NCI-H526 (cell line): Measurements from ENCODE around the gene RPS6KA2.
A peak's percentile ranks its signal among the peaks of the same experiment; 100 is the strongest.
"Not testable (repeated sequence)": the region's sequence is repeated elsewhere in the genome, so short reads cannot be mapped to it uniquely, and the experiment has no call there.

Experiments
- DNase-seq, 2 experiments: peaks; one replicate each; lab custom pipeline; 2025; lab: John Stamatoyannopoulos, UW

The RPS6KA2 gene

DNA sequence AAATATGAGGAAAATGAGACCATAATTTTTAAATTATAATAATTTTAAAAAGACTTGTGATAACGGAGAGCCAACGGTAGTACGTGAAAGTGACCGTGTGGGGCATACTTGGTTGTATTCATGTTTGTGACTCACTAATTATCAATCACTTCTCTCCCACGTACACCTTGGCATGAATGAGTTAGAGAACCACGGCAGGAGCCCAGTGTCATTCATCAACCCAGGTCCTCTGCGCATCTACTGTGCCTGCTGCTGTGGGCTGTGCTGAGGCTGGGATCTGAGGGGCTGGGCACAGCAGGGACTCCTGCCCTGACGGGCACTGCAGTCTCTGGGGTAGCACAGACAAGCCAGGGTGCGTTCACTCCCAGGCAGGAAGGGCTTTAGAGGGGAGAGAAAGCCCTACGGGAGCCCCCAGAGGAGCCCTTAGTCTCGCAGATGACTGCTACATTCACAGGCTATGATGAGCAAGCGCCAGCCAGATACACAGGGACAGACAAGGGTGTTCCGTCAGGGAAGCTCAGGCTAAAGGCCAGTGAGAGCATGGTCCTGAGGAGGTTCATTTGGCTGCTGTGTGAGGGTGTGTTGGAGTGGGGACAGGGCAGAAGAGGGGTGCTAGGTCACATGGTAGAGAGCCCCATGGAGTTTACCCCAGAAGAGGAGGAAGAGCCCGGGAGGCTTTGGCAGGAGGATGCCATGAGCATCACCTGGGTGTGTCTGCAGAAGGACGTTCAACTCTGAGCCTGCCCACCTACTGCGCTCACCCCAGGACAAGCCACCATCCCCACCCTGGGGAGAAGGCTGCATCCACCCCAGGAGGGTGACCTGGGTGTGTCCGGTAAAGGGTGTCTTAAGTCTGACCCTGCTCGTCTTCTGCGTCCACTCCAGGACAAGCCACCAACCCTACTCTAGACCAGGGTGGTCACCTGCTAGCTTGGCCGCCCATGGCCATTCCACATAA, 8.2 kb upstream of the RPS6KA2 start:
- no peak for DNase-seq

DNA sequence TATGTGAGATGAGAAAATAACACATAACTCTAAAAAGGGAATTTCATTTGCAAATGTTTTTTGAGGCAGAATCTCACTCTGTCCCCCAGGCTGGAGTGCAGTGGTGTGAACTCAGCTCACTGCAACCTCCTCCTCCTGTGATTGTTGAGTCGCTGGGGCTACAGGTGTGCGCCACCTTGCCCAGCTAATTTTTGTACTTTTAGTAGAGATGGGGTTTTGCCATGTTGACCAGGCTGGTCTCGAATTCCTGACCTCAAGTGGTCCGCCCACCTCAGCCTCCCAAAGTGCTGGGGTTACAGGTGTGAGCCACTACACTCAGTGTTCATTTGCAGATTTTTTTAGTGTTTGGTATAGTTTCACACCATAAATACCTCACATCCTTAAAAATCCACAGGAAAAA, 7.5 kb upstream of the RPS6KA2 start:
- DNase-seq = not testable (repeated sequence)

DNA sequence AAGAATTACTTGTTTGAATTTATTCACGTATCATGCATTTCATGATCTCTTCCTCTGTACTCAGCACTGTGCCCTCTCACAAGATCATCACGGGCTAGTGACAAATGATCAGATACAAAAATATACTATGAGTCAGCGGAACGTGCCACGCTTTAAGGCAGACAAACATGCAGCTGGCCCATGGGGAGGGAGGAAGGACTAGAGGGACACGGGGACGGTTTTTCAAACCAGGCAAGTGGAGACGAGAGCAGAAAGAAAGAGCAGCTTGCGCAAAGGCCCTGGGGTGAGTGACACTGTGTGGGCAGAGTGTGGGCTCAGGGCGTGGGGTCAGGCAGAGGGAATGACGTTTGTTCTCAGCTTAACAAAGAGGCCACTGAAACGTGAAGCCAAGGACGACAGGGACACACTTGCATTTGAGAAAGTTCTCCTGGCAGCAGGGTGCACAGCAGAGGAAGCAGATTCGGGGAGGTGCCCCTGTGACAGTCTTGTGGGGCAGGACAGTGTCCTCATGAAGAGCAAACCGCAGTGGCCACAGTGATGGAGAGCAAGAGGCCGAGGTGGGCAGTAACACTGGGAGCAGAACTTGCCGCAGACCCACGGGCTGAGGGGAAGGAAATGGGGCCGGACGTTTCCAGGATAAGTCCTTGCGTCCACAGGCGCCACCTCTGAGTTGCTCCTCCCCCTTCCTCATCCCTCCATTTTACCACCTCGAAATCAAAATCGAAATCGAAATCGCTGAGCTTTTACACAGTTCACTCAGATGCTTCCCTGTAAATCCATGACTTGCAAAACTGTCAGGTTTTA, 6.9 kb upstream of the RPS6KA2 start:
- DNase-seq = no peak

DNA sequence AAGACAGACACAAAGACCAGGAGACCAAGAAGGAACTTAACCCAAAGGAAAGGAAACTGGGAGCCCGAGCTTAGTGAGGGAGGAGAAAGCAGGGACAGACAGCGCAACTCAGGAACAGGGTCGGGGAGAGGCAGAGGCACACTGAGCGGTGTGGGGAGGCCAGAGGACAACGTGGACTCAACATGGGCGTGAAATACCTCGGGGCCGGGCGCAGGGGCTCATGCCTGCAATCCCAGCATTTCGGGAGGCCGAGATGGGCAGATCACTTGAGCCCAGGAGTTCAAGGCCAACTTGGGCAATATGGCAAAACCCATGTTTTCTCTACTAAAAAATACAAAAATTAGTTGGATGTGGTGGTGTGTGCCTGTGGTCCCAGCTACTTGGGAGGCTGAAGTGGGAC, 5.7 kb upstream of the RPS6KA2 start:
- DNase-seq = no peak

DNA sequence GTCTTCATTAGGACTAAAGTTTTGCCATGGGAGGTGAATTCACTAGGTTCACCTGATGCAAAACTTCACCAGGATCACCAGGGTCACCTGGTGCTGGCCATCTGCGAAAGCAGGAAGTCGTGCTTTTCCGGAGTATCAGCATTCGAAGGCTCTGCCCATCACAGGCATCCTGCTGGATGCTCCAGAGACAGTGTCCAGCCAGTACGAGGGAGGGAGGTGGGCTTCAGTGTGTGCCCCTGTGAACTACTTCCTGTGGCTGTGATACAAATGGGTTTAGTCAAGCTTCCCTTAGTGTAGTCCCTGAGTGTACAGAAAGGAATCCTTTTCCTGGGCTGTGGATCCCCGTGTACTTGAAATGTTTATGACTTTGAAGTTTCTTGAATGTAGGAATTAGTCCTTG, 3.4 kb upstream of the RPS6KA2 start:
- DNase-seq = no peak

DNA sequence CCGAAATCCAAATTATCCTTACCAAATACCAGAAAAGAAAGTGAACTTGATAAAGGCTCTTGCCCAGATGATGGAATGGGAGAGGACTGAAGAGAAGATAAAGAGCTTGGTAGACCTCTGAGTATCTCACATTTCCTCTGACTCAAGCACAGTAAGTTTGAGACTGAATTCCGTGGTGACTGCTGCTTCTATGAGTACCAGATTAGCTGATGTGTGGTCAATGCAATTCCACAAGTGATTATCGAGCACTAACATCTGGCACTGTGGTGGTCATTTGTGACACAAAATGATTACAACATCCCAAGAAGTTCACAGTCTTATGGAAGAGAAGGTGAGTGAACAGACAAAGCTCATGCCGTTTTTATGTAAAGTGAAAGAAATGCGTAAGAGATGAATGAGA, 2.6 kb upstream of the RPS6KA2 start:
- DNase-seq = no peak

DNA sequence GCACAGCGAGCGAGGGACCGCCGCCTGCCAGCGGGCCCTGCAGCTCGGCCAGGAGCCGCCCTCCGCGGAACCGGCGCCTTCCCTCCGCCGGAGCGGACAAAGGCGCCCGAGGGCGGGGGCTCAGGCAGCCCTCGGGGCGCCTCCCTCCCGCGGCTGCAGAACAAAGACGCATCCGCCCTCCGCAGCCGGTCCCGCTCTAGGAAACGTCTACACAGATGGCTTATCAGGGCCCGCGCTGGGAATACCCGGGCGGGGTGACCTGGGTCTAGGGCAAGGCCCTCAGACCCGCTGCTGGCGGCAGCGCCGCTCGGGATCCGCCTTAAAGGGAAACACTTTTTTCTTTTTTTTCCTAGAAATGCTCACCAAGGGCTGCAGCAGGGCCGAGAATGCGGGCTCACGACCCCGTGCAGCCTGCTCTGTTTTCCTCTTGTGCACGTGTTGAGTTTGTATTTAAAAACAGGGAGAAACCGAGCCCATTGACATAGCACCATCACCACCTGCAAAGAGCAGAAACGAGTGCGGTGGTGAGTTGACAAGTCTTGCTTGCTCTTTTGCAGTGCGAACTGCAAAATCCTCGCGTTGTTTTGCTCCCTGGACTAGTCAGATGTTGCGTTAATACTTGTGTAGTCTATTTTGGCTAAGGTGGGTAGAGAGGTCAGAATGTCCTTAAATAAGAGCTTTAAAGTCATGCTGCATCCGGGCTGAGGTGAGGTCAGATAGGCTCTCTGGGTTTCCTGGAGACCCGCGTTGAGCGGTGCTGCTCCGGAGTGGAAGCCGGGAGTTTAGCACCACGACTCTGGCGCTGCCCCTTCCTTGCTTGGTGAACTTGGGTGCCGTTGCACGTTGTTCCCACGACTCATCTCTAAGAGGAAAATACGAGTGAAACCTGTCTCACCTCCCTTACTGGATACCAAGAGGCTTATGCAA, 1.1 kb upstream of the RPS6KA2 start:
- DNase-seq = peak; percentile 66 to 81

DNA sequence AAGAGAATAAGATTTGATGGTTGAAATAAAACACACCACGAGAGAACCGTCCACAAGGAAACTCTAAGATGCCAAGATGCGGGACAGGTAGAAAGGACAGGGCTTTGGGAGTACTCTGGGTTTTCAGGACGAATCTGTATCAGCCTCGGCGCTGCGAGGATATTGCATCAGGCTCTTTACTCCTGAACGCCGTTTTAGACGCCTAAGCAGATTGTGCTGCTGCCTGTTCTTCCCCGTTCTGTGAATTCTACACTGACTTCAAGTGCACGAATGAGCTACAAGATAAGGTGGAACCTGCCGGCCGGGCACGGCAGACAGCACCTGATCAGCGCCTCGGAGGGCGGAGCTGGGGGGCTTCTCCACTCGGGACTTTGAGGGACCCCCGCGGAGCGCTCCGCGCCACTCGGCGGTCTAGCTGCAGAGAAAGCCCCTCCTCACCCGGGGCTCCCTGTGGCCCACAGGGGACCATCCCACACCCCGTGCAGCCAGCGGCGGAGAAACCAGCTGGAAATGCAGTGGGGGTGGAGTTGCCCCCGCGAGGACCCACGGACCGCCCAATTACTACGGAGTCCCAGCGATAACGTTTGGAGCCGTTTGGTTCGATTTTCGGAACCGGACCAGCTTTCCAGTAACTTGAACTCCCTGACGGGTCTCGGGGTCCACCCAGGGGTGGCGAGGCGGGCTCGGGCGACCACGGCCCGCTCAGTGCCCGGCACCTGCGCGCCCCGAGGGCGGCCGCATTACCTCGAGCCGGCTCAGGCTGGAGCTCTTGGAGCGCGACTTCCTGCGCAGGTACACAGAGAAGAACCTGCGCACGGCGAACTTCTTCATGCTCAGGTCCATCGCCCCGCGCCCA, 646 bp downstream of the RPS6KA2 start:
- peak; percentile 54 to 88 for DNase-seq

DNA sequence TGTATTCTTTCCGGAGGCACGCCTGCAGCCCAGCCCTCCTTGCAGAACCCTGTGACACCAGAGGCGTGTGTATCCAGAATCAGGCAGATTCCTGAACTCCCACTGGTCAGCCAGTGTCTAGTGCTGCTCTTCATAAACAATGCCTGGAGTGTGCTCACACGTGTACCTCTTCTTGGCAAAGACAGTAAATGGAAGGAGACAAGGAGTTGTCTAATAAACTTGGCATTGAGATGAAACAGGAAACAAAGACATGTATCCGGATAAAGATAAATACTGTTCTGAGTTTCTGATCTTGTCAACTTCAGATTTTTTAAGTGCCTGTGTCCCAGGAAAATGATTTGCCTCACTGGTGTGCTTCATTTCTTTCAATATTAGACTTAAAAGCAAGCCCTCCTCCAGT, 1.7 kb downstream of the RPS6KA2 start:
- no peak for DNase-seq

DNA sequence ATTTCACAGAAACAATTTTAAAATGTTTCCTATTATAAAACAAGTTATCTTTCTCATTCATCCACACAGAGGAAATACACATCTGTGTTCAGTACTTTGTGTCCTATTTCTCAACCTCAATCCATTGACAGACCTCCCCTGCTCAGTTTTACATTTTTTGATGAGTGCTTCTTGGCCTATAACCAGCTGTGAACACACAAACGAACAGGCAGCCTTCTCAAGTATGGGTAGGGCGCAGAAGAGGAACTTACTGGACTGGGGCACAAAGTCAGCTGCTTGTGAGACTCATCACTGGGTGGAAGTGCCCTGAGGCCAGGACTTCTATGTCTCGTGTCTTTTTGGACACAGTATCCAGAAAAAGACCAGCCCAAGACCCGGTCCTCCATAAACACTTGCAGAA, 2.8 kb downstream of the RPS6KA2 start:
- no peak for DNase-seq

DNA sequence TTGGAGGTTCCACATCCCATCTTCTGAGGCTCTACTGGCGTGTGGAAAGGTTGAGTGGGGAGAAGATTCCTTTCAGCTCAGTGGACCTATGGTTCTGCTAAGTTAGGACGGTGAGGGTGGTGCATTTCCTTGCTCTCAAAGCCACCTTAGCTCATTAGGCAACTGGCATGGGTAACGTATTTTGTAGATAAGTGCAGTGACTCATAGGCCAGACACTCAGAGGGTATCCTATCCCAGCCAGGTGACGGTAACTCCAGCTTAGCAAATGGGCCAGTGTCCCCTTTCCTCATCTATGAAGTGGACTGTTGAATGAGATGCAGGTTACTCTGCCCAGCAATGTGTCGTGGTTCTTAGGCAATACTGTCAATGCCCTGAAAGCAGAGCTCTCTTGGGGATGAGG, 3.7 kb downstream of the RPS6KA2 start:
- DNase-seq = no peak

DNA sequence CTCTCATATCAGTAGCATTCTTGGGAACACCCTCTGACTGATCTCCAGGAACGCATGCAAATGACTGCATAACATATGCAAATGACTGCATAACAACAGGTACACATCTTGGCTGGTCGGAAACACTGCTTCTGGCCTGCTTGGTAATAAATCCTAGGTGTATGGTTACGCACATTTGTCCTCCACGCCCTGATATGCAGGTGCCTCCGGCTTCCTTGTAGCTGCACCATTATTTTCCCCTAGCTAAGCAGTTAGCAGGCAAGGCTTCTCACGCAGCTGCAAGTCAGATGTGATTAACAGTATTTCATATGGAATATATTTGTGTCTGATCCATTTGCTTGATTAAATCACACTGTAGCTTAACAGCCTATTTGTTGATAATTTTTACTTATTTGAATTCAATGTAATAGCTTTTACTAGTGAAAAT, 5.9 kb downstream of the RPS6KA2 start:
- DNase-seq = peak; percentile 97 to 99

DNA sequence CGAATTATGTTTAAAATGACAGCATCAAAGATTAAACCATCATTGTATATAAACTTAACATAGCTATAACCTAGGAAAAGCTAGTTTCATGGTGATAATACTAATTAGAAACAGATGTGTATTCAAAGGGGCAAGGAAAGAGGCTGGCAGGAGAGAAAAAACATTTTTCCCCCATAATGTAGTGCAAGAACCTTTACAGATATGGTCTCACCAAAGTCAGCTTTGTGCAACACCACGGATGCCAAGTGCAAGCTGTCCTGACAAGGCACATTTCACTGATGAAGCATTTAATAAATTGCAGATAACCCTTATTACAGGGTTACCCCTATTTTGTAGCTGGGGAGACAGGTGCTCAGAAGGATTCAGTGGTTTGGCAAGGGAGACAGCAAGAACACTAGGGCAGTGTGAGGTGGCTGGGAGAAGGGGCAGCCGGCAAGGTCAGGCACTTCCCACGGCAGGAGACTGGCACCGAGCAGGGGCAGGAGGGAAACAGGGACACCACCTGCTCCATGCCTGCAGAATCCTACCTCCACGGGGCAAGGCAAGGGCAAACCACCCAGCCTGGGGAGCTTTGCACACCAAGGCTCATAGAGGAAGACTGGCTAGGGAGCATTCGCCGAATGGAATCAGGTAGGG, 6.5 kb downstream of the RPS6KA2 start:
- no peak for DNase-seq

DNA sequence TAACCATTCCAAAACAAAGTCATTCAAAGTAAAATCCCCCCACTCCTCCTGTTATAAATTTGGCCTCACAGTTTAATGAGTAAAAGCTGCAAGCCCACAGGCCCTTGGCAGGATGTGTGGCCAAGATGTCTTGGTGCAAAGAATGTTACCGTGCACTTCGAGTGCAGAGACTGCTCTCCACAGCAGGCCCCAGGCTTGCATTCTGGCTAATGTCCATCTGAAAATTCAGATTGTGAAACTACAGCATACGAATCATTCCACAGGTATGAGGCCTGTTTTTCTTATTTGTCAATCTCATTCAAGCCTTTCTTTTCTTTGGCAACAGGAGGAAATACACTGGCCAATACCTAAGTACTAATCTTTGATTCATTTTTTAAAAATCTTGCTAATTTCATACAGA, 7.1 kb downstream of the RPS6KA2 start:
- no peak for DNase-seq

DNA sequence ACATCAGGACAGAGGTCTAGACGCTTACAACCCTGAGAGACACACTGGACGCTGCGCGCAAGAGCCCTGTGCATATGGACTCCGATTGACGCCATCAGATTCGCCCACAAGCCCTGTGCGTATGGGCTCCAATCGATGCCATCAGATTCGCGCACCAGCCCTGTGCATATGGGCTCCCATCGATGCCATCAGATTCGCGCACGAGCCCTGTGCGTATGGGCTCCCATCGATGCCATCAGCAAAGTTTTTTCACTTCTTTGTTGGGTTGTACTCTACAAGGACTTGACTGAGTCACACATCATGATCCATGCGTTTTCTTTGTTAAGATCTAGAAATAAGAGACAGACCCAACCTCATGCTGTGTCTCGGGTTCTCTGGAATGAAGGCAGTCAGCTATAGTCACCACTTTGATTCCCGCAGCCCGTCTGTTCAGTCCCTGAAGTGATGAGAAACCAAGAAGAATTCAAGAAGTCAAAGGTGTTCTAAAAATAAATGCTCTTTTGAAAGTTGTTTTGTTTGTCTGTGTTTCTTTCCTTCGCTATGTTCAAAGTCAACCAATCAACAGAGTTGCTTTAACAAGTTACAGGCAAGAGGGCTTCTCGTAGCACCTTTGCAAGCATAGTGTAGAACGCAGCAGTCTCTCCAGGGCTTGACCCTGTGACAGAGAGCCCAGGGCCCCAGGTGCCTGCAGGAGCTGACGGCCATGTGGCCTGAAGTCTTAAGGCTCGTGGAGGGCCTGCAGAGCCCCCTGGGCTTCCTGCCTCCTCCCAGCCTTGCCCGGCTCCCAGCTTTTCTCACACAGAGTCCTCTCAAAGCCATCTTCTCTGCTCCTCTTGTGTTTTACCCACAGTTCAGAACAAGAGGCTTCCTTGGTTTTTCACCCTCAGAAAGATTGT, 7.9 kb downstream of the RPS6KA2 start:
- no peak for DNase-seq

DNA sequence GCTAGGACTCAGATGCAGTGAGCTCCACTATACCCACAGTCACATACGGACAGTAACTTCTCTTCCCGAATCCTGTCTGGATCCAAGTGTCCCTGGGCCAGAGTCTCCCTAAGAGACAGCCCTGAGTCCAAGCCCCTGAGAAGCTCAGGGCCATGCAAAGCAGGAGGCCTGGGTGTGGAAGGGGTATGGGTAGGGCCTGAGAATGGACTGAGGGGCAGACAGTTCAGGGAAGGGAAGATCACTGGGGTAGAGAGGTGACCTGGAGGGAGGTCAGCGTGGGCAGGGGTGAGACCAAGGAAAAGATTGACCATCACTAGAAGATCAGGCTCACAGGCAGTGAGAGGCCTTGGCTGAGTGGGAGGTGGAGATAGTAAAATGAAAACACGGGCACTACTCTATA, 8.8 kb downstream of the RPS6KA2 start:
- DNase-seq = no peak

DNA sequence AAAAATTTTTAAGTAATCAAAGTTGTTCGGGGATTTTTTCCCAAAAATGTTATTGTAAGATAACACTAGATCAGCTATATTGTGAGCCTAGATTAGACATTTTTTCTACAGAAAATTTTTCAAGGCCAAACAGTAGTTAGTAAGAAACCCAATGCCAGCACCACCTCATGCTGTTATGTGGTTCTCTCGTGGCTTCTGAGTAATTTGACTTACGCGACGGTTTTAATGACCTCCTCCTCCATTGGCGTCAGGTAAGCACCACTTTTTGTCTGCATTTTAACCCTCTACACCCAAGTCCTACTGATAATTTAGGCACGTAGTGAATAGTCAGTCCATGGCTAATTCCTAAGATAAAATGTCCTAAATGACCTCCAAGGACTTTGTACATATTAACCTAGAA, 9.7 kb downstream of the RPS6KA2 start:
- DNase-seq = no peak

DNA sequence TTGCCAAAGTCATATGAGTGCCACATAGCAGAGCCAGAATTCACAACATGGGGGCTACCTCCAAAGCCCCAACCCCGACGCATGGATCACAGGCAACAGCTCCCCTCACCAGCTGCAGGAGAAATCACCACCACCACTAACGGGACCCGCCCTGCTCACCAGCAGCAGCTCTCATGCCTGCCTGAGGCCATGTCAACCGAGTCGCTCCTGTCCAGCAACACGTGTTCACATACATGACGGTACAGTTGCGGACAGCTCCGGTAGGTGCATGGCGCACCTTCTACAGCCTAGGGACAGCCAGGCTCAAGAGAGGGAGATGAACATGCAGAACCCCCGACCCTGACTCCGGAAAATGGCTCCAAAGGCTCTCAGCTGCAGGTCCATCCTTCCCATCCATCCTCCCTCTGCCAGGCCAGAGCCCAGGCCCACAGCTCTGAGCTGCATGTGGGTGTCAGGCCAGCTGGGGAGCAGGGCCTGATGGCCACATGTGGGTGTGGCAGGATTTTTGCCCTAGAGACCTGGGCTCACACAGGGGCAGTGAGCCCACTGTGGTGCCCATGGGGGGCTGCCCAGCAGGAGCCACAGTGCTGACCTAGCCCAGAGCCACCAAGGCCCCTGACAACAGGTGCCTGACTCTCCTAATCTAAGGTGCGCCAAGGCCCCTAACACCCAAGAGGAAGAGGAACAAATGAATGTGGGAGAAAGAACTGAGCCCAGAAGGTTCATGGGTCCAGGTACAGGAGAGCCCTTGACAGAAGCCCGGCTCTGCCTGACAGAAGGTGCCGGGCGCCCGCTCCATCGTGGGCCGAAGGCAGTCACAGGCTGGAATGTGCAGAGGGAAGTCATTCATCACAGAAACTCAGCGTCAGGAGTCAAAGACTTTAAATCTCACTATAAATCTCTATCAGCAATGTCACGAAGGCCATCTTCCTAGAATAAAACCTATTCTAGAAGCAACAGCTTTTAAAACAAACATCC, 10.5 kb downstream of the RPS6KA2 start:
- no peak for DNase-seq
